HT1080 (cell line): ENCODE data around the gene INKA2. TPM values are rescaled to one million over a fixed set of nuclear protein-coding genes. Genes with fewer than 3 reads are reported as not detected.

ENCODE experiments used
- DNase-seq: peaks from one replicate; pipeline ENCODE4 v3.0.0-alpha.2; 2015; ENCODE audit warnings: low read depth
- total RNA-seq: library from RNA; depleted of rRNA; stranded (reverse); fragments of >200 nt; shearing (Covaris generic); gene quantifications from 2 replicates; pipeline ENCODE4 v1.2.3, GENCODE V29; 2014

Gene INKA2
- total RNA-seq, 1 experiment from 2014 or later, result 4.2 TPM

DNA sequence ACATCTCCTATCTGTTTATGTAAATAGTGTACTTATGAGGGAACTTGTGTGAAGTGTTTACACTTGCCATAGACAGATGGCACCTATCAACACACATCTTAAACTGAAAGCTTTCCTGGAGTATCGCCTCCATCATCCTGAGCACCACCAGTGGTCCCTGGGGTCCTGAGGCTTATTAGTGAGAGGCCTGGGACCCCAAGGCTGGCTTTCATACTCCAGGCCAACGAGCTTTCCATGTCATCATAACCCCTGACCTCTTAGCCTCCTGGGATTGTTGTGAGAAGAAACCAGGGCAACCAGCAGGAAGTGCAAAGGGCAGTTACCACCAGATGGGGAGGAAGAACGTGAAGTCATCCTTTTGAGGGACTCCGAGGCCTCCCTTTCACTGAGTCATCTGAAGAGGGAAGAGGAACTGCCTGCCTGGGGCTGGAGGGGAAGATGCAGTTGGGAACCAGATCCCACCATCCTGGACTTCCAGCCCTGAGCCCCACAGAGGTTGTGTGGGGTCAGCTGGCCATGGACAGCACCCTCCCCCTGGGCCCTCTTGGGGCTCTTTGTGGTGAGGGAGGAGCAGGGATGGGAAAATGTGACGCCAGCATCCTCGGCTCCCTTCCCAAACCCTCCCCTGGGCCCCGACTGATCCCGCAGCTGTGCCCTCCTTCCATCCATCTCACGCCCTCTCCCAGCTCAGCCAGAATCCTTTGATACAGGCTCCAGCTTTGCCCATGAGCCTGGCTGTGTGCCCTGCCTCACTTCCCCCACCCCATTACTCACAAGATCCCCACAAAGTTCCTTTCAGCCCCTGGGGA lies 5.8 kb downstream of the INKA2 start:
- DNase-seq, result peak; percentile 85

DNA sequence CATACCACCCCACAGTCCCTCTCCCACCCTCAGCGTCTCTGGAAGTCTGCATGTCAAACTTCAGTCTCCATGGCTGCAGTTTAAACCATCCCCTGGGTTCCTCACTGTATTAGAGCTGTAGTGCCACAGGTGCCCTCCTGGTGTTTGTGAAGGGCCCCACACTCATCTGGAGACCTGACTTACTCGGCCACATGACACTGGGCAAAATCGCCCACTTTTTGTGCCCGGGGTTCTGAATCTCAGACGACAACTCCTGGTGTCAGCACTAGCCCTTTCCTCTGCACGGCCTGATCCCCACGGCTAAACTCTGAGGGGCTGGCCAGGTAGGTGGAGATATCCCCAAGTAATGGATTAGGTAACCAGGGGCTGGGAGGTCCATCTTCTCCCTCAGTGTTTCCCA lies 6.5 kb downstream of the INKA2 start:
- DNase-seq, result no peak

DNA sequence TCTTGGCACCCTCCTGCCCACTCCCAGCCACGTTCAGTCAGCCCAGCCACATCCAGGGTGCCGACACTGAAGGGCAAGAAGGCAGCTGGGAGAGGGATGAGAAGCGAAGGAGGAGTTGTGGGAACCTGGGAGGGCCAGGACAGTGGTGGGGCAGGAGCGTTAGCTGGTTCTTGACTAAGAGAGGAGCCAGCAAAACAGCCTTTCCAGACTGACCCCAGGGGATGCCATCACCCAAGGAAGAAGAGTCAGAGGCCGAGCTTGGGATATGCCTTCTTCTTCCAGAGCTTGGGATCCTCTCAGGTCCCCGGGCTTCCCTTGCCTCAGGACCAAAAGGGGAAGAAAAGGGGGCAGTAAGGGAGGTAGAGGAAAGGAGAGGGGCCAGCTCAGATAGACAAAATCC lies 7.2 kb downstream of the INKA2 start:
- no peak for DNase-seq

DNA sequence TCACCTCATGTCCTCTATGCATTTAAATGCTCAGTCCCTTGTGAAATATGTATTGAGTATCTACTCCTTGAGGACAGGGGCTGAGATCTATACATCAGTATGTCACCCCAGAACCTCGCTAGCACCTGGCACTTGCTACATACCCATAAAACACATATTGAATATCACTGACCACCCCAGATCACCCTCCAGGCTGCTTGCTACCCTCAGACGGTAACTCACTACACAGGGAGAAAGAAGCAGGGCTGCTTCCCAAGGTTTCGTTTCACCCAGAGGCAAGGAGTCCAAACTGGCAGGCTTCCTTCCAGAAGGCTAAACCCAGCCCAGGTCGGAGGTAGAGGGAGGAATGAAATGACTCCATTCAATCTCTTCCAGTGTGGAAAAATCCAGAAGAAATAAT lies 8.5 kb downstream of the INKA2 start:
- DNase-seq, result no peak

DNA sequence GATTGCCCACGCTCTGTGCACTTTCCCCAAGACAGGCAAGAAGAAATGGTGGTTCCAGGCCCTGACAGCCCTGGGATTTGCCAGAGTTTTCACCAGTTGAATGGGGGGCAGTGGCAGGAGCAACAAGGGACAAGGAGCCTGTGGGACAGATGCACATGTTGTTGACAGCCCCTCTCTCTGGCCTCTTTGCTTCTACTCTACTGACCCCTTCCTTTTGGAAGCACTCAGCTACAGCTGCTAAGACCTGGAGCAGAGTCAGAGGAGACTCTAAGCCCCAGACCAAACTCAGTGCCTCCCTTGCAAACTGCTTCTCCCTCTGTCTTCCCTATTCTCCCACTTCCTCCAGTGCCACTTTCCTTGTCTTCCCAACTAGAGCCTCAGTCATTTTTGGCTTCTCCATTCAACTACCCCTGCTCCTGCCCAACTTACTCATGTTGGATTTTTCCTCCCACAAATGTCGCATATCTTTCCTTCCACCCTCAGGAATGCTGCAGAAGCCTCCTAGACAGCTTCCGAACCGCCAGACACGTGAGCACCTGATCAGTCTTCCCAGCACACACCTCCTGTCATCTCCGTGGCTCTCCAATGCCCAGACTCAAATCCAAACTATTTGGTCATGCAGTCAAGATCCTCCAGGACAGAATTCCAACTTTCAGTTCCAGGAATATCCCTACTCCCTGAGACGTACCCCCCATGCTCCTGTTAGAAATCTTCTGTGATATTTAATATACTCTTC lies 9.1 kb downstream of the INKA2 start:
- no peak for DNase-seq

DNA sequence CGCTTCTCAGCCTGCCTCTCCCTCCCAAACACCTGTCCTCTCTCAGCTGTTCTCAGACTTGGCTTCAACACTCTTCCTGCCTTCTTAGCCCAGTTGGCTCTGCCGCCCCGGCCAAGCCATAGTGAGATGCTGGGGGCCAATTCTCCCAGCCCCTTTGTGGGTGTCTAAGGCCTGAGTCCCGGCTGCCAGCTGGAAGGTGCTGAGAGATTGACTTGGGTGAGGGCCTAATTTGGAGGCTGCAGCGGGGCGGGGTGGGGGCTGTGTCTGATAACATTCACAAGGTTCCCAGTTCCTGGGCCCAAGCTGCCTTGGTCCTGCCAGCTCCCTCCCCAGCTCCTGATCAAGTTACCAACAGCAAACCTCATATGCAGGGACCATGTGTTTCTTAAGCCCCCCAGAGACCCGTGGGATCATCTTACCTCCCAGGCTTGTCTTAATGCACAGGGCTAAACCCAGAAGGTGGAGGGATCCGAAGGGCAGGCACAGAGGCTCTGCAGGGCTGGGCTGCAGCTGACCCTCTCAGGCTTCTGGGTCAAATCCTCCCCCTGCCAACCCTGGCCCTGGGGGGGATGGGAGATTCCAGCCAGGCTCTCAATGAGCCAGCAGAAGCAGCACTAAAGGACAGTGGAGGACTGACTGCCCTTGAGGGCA lies 9.8 kb downstream of the INKA2 start:
- DNase-seq, result no peak

DNA sequence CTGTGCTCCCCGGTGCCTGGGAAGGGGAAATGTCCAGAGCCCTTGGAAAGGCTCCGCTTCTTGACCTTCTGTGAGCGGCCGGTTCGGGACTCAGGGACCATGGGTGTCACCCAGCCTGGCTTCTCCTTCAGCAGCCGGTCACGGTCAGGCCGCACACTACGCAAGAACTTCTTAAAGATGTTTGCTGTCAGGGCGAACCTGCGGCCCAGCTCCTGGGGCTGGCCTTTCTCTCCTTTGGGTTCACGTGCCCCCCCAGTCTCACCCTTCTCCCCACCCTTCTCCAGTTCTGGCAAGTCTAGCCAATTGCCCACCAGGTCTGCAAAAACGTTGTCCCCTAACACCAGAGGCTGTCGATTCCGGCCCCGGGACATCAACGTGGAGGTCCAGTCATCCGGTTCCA lies 12.1 kb downstream of the INKA2 start:
- DNase-seq, result no peak

DNA sequence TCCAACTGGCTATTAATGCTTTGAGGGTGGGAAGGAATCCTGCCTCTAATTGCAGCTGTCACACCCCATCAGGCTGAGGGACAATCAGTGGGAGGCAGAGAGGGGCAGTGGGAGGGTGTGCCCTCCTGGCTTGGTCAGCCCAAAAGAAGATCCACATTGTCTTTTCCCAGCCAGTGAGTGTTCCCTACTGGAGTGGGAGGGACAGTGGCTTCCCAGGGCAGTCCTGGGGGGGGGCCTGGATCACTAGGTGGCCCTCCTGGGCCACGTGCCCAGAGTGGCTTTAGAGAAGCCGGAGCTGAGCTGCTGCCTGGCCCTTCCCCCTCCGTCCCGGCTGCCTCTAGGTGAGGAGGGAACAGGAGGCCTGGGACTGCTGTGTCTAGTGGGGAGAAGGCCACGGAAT lies 14.0 kb downstream of the INKA2 start:
- no peak for DNase-seq

DNA sequence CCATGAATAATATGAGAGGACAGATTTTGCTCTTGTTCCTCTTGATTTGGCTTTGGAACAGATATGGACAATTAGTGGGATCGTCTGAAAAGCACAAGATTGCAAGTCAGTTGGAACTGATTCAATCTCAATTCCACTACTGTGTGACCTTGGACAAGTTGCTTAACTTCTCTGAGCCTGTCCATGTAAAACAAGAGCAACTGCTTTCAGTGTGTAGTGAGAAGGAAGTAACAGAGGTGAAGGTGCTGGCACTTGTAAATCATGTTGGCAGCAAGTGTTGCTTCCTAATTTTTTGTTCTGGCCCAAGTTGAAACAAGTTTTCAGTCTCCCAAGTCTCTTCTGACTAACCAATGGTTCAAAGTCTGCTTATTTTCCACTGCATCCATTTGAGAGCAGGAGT lies 15.3 kb downstream of the INKA2 start:
- DNase-seq, result no peak

DNA sequence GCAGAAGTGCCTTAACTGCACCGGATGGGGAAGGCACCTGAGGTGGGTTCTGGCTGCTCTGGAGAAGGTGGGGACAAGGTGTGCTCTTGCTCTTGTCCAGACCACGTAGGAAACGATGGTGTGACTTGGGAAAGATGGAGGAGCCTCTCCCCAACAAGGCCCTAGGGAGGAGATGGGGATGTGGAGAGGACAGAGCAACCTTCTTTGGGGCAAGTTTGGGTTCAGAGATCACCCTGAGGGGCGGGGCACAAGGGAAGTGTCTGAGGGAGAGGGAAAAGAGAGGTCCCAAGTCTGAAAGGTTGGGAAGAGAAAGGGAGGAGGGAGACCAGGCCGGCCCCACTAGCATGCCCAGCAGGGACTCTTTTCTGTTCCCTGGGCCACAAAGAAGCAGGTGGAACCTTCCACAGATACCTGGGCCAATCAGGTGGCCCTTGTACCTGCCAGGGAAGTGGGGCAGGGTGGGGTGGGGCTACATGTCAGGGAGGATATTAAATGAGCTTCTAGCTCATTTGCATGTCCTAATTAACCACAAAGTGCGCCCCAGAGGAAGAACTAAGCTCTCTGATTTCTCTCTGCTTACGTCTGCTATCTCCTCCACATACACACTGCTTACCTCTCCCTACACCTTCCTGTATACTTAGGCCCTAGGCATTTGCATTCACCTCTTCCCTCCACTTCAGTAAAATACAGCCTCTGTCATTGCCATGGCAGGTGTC lies 15.9 kb downstream of the INKA2 start:
- DNase-seq, result no peak

DNA sequence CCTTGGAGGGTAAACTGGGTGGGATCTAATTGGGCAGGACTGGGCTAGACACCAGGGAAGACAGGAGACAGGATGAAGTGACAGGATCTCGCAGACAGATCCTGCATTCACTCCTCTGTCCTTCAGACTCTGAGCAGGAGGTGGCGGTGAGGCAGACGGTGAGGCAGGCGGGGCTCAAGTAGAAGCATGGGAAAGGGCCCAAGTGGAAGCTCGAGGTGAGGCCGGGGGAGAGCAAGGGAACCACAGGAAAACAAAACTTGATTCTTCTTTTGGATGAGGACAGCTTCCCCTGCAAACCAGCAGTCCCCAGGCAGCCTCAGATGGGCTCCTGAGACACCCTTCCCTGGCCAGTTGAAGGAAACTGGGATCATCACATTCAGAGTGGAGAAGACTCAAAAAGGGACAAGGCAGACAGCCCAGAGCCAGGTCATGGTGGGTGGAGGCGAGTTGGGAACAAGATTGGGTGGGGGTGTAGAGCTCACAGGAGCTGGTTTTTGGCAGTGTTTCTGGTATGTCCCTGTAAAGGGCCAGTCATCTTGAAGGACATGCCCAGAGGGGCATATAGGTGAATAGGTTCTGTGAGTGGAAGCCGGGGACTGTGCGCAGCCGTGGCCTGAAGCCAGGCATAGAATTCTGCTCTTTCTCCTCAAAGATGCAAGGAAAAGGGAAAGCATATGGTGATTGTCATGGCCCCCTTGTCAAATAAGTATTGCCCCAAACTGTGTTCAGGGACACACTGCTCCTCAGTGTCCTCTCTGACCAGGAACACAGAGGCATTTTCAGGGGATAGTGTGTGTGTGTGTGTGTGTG lies 18.0 kb downstream of the INKA2 start:
- no peak for DNase-seq

DNA sequence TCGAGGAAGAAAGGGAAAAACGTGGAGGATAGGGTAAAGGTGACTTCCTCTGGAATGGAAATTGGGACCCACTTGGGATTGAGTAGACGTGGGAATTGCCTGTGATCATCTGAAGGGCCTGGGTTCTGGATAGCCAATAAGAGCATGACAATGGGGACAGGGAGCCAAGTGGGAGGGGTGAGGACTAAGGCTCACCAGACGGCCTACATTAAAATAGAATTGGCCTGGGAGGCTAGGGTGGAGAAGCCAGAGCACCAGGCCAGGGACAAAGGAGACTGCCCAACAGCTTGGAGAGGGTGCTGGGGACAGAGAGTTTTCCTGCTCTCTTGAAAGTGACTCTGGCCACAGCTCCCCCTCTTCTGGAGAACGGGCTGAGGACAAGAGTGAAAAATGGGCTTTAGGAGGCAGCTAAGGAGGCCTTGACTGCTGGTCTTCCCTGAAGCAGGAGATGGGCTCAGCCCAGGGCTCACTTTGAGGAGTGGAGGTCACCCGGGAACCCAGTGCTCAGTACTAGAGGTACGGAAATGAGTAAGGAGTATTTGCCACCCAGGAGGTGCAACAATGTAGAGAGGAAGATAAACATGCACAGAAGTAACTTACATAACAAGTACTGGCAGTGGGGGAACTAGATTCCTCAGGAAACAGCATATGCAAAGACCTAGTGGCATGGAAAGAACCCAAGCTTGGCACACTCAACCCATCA lies 18.8 kb downstream of the INKA2 start:
- DNase-seq, result no peak

DNA sequence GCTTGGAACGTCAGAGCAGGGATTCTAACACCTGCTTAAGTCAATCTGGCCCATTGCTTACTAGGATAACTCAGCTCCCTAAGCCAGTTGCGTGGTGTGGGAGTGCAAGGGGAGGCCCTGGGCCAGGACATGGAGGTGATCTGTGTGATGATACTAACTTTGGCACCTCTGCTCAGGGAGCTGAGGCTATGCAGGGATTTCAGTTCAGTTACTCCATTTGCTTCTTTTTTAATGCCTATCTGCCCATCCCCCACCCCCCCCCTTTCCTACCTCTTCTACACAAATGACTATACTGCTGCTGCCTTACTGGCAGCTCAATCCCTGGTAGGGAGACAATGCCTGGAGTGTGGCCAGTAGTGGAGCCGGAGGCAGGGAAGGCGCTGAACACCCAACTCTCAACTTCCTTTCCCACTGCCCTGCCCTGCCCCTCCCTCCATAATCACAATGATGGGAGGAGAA lies 19.5 kb downstream of the INKA2 start:
- DNase-seq, result no peak

DNA sequence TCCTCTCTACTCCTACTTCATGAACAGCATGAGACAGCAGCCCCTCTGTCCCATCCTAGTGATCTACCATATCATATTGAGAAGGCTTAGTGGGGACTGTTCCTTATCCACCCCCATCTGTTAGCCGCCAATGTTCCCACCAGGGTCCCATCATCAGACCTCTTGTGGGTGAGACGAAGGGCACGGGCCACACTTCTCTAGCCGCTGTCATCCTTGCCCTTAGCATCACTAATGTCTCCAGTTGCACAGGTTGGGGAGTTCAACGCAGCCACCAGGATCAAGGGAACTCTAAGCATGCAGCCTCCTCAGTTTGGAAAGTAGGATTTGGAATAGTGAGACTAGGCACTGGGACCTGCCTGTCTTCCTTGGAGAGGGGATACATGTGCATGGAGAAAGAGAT lies 20.1 kb downstream of the INKA2 start:
- no peak for DNase-seq

DNA sequence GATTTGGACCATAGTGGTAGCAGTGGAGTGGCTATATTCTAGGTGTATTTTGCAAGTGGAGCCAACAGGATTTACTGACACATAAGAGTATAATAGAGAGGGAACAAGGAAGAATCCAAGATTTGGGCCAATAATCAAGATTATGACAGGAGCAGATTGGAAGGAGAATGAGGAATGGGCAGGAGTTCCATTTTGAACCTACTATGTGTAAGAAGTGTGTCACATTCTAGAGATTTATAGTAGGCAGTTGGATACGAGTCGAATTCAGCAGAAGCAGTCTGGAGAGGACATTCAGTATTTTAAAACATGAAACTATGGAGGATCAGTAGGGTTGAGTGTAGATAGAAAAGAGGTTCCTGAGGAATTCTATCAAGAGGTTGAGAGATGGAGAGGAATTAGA lies 21.7 kb downstream of the INKA2 start:
- no peak for DNase-seq

DNA sequence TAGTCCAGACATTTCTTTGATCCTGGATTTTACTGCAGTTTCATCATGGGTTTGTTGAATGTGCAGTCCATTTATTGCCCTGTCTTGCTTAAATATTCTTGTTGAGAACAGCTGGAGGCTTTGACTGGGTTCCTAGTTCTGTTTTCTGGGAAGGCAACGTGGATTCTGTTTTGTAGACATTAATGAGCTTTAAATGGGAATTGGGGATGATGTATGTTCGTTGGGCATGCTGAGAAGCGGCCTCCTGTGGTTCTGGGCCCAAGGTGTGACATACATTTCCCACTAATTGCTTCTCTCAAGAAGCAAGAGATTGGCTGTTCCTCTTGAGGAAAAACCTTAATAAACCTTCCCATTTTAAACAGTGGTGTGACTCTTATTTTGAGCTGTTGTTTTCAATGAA lies 22.9 kb downstream of the INKA2 start:
- no peak for DNase-seq

DNA sequence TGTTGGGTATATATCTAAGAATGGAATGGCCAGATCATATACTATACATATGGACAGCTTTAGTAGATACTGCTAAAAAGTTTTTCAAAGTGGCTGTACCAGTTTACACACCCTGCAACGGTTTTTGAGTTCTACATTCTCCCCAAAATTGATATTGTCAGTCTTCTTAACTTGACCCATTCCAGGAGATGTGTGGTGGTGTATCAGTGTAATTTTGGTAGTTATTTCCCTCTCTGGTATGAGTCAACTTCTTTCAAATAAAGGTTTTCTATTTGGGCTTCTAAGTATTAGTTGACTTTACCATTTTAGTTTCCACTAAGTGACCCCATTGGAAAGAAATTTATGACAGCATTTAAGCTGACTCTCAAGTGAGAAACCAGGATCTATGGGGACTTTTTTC lies 29.2 kb downstream of the INKA2 start:
- no peak for DNase-seq

DNA sequence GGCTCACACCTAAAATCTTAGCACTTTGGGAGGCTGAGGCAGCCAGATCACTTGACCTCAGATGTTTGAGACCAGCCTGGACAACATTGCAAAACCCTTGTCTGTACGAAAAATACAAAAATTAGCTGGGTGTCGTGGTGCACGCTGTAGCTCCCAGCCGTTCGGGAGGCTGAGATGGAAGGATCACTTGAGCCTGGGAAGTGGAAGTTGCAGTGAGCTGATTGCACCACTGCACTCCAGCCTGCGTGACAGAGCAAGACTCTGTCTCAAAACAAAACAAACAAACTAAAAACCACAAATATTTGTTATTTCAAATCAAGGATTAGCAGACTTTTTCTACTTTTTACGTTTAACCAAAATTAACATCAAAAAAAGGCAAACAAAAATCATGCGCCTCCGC lies 31.3 kb downstream of the INKA2 start:
- no peak for DNase-seq

DNA sequence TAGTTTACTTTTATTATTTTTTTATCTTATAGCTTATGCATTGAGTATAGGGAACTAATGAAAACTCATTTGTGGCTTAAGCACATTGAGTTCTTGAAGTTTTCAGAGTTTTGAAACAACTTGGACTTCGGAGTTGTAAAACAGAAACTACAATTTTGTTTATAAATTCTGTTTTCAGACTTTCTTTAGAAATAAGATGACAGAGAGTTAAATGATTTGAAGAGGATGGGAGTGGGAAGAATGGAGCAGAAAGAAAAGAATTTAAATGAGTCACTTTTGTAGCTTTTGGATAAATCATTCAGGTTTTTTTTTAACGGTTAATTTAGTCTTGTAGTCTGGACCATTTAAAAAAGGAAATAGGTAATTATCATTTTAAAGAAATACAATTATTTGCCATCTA lies 32.3 kb downstream of the INKA2 start:
- DNase-seq, result no peak

DNA sequence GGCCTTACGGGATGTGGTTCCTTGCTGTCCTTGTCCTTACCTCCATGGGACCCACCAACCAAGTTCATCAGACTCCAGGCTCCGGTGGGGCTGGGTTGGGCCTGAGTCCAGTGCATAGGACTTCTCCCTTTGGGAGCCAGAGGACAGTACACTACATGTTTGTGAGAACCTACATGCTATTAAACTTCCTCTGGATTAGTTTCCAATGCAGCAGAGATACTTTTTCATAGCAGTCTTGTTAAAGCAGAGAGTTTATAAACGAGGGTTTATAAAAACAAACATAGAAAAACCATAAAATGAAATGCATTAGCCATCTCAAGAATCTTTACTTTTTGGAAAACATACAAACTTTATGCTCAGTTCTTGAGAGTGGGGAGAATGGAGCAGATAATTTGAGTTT lies 33.4 kb downstream of the INKA2 start:
- DNase-seq, result no peak
